IPS-15b (cell line): ENCODE measurements around the gene IFNA13.
A peak's percentile ranks its signal among the peaks of the same experiment; 100 is the strongest.
"Not testable (repeated sequence)": the region's sequence is repeated elsewhere in the genome, so short reads cannot be mapped to it uniquely, and the experiment has no call there.

ENCODE experiments used
- H3K27me3 ChIP-seq: one replicate; pipeline ENCODE4 v1.6.1; 2013; ENCODE audit warnings: low read length; ENCODE audit not compliant: control insufficient read depth, insufficient read depth
- H3K36me3 ChIP-seq: one replicate; pipeline ENCODE4 v1.6.1; 2013; ENCODE audit warnings: low read length; ENCODE audit not compliant: control insufficient read depth, insufficient read depth
- H3K4me1 ChIP-seq: one replicate; pipeline ENCODE4 v1.6.1; 2013; ENCODE audit warnings: mild to moderate bottlenecking, low read length; ENCODE audit not compliant: control insufficient read depth, insufficient read depth
- H3K4me3 ChIP-seq: one replicate; pipeline ENCODE4 v1.5.1; 2013; ENCODE audit warnings: low read depth, low read length
- H3K9ac ChIP-seq: one replicate; pipeline ENCODE4 v1.6.1; 2013; ENCODE audit warnings: low read depth, mild to moderate bottlenecking, low read length
- H3K9me3 ChIP-seq: one replicate; pipeline ENCODE4 v1.6.1; 2013; ENCODE audit warnings: mild to moderate bottlenecking, low read length; ENCODE audit not compliant: control insufficient read depth, insufficient read depth

IFNA13 gene

GRCh38 chr9:21395778-21396717, 28.2 kb upstream of the IFNA13 start:
- H3K4me3 ChIP-seq: peak overlapping the region; percentile 57
- H3K9me3 ChIP-seq: no peaks in the 10 kb centered on the region
- H3K27me3 ChIP-seq: peaks cover 38% of the 10 kb centered on the region
- H3K36me3 ChIP-seq: no peaks in the 10 kb centered on the region
- H3K9ac ChIP-seq: no peak overlapping the region
- peaks cover 2% of the 10 kb centered on the region for H3K4me1 ChIP-seq

GRCh38 chr9:21392270-21392669, 24.4 kb upstream of the IFNA13 start:
- Histone ChIP-seq H3K4me1 (peaks cover 2% of the 10 kb centered on the region), H3K27me3 (peaks cover 24% of the 10 kb centered on the region), H3K4me3 (no peak overlapping the region), H3K36me3 (no peaks in the 10 kb centered on the region), H3K9ac (no peak overlapping the region), H3K9me3 (no peaks in the 10 kb centered on the region)

GRCh38 chr9:21385131-21385670, 17.3 kb upstream of the IFNA13 start, which contains the start of gene IFNA2:
IFNA2 (minus strand) TSS chr9:21385398; CDS start chr9:21385329, 69 bp downstream.
- Histone ChIP-seq H3K27me3 (no peaks in the 10 kb centered on the region), H3K36me3 (no peaks in the 10 kb centered on the region), H3K9me3 (no peaks in the 10 kb centered on the region), H3K4me1 (peaks cover 10% of the 10 kb centered on the region), H3K9ac (no peak within 1 kb of the TSS), H3K4me3 (no peak within 1 kb of the TSS)

- H3K9ac ChIP-seq: no peak overlapping the region
- H3K4me3 ChIP-seq: no peak overlapping the region
- peaks cover 10% of the 10 kb centered on the region for H3K4me1 ChIP-seq
- H3K36me3 ChIP-seq: no peaks in the 10 kb centered on the region
- no peaks in the 10 kb centered on the region for H3K27me3 ChIP-seq
- no peaks in the 10 kb centered on the region for H3K9me3 ChIP-seq
Observed at GRCh38 chr9:21383627-21384026, 15.8 kb upstream of the IFNA13 start.

GRCh38 chr9:21381448-21382339, 13.8 kb upstream of the IFNA13 start:
- Histone ChIP-seq H3K36me3 (no peaks in the 10 kb centered on the region), H3K4me3 (no peak overlapping the region), H3K9ac (no peak overlapping the region), H3K4me1 (peaks cover 10% of the 10 kb centered on the region), H3K9me3 (no peaks in the 10 kb centered on the region), H3K27me3 (no peaks in the 10 kb centered on the region)

- H3K9me3 ChIP-seq, H3K4me1 ChIP-seq, H3K9ac ChIP-seq, H3K27me3 ChIP-seq, H3K4me3 ChIP-seq, H3K36me3 ChIP-seq: not testable (repeated sequence)
Observed at GRCh38 chr9:21371467-21371866, 3.6 kb upstream of the IFNA13 start.

GRCh38 chr9:21367169-21367568, 688 bp downstream of the IFNA13 start:
- not testable (repeated sequence) for H3K4me3 ChIP-seq, H3K9ac ChIP-seq, H3K27me3 ChIP-seq, H3K36me3 ChIP-seq, H3K9me3 ChIP-seq, H3K4me1 ChIP-seq

- Histone ChIP-seq H3K27me3 (no peaks in the 10 kb centered on the region), H3K36me3 (no peaks in the 10 kb centered on the region), H3K4me1 (no peaks in the 10 kb centered on the region), H3K9ac (no peak overlapping the region), H3K9me3 (no peaks in the 10 kb centered on the region), H3K4me3 (no peak overlapping the region)
Observed at GRCh38 chr9:21362287-21362686, 5.6 kb downstream of the IFNA13 start.

- Histone ChIP-seq H3K9me3 (no peaks in the 10 kb centered on the region), H3K4me1 (no peaks in the 10 kb centered on the region), H3K4me3 (no peak overlapping the region), H3K36me3 (no peaks in the 10 kb centered on the region), H3K27me3 (no peaks in the 10 kb centered on the region), H3K9ac (no peak overlapping the region)
Observed at GRCh38 chr9:21357479-21358460, 10.1 kb downstream of the IFNA13 start.

GRCh38 chr9:21350787-21351186, 17.1 kb downstream of the IFNA13 start, which contains the start of gene IFNA6:
IFNA6 (minus strand) TSS chr9:21350887; CDS start chr9:21350887, 0 bp downstream.
- no peaks in the 10 kb centered on the region for H3K36me3 ChIP-seq
- H3K4me3 ChIP-seq: no peak within 1 kb of the TSS
- no peaks in the 10 kb centered on the region for H3K4me1 ChIP-seq
- H3K27me3 ChIP-seq: no peaks in the 10 kb centered on the region
- H3K9ac ChIP-seq: no peak within 1 kb of the TSS
- no peaks in the 10 kb centered on the region for H3K9me3 ChIP-seq
